HEK293T (cell line): ENCODE results near the gene JMJD6.

Experiments used
- CTCF ChIA-PET: fragments of 350-600 bp; formaldehyde crosslinking; extraction: SDS; loops from one replicate; lab custom pipeline; 2021; ENCODE audit warnings: antibody characterized with exemption, inconsistent platforms; lab: Yijun Ruan, JAX
- POLR2A ChIA-PET: fragments of 350-600 bp; formaldehyde crosslinking; extraction: SDS; loops from one replicate; lab custom pipeline; 2020; ENCODE audit warnings: antibody characterized with exemption, inconsistent platforms; lab: Yijun Ruan, JAX
- DNase-seq: peaks from one replicate; pipeline ENCODE4 v3.0.0; 2012; ENCODE audit warnings: mixed read lengths; ENCODE audit errors: extremely low spot score
- ARNT ChIP-seq: fragments of 450-650 bp; IDR thresholded peaks from 2 replicates; pipeline ENCODE4 v1.6.1; 2017; ENCODE audit warnings: mild to moderate bottlenecking
- BHLHE40 ChIP-seq: fragments of 450-650 bp; IDR thresholded peaks from 2 replicates; pipeline ENCODE4 v1.6.1; 2016; ENCODE audit warnings: mild to moderate bottlenecking, moderate library complexity, borderline replicate concordance
- CTBP1 ChIP-seq: fragments of 450-650 bp; IDR thresholded peaks from 2 replicates; pipeline ENCODE4 v1.6.1; 2016; ENCODE audit warnings: borderline replicate concordance
- ELF4 ChIP-seq: fragments of 450-650 bp; IDR thresholded peaks from 2 replicates; pipeline ENCODE4 v1.6.1; 2017; ENCODE audit warnings: antibody characterized with exemption
- FOXA1 ChIP-seq: fragments of 450-650 bp; IDR thresholded peaks from 2 replicates; pipeline ENCODE4 v1.6.1; 2016; ENCODE audit warnings: mild to moderate bottlenecking
- FOXK2 ChIP-seq: fragments of 450-650 bp; IDR thresholded peaks from 2 replicates; pipeline ENCODE4 v1.6.1; 2016; ENCODE audit warnings: mild to moderate bottlenecking
- FOXM1 ChIP-seq: fragments of 450-650 bp; IDR thresholded peaks from 2 replicates; pipeline ENCODE4 v1.6.1; 2017; ENCODE audit warnings: mild to moderate bottlenecking, borderline replicate concordance
- HDGF ChIP-seq: fragments of 450-650 bp; IDR thresholded peaks from 2 replicates; pipeline ENCODE4 v1.6.1; 2017; ENCODE audit warnings: antibody characterized with exemption, borderline replicate concordance
- L3MBTL2 ChIP-seq: fragments of 450-650 bp; conservative IDR thresholded peaks from 2 replicates; pipeline ENCODE4 v1.6.1; 2016; ENCODE audit warnings: mild to moderate bottlenecking
- LEF1 ChIP-seq: fragments of 450-650 bp; IDR thresholded peaks from 2 replicates; pipeline ENCODE4 v1.6.1; 2017; ENCODE audit warnings: mild to moderate bottlenecking, borderline replicate concordance
- NFRKB ChIP-seq: fragments of 450-650 bp; IDR thresholded peaks from 2 replicates; pipeline ENCODE4 v1.6.1; 2016; ENCODE audit warnings: mild to moderate bottlenecking, moderate library complexity
- PKNOX1 ChIP-seq: fragments of 450-650 bp; IDR thresholded peaks from 2 replicates; pipeline ENCODE4 v1.6.1; 2016
- SP1 ChIP-seq: fragments of 450-650 bp; IDR thresholded peaks from 2 replicates; pipeline ENCODE4 v1.6.1; 2017
- SUZ12 ChIP-seq: fragments of 450-650 bp; IDR thresholded peaks from 2 replicates; pipeline ENCODE4 v1.6.1; 2016; ENCODE audit warnings: mild to moderate bottlenecking
- TARDBP ChIP-seq: fragments of 450-650 bp; IDR thresholded peaks from 2 replicates; pipeline ENCODE4 v1.6.1; 2016
- ZNF384 ChIP-seq: fragments of 450-650 bp; IDR thresholded peaks from 2 replicates; pipeline ENCODE4 v1.6.1; 2016

The JMJD6 gene

GRCh38 chr17:76685846-76686245 is 40.6 kb downstream of the JMJD6 start:
- no peak for TF ChIP-seq SUZ12
- DNase-seq: no peak
- CTCF ChIA-PET: interaction anchor here (0.7 to 1.7 kb wide), 2 partner anchors 14 to 25 kb away, joined by 3 to 7 read pairs; partner anchors contain the start of gene MXRA7
- POLR2A ChIA-PET: interaction anchor here (0.6 to 1.7 kb wide), 2 partner anchors 8 to 14 kb away, joined by 3 to 14 read pairs; no protein-coding TSS in a partner anchor

- ChIA-PET CTCF (interaction anchor here (0.7 to 1.7 kb wide), 3 partner anchors 14 to 30 kb away, joined by 3 to 7 read pairs (median 3); partner anchors contain the start of gene MXRA7), POLR2A (interaction anchor here (0.6 to 1.7 kb wide), 3 partner anchors 8 to 14 kb away, joined by 3 to 14 read pairs (median 3); no protein-coding TSS in a partner anchor)
- no peak for DNase-seq
- TF ChIP-seq ARNT (no peak), FOXK2 (no peak), SUZ12 (no peak), FOXA1 (no peak), CTBP1 (no peak), TARDBP (no peak), ELF4 (no peak), ZNF384 (no peak), LEF1 (no peak)
Measured at GRCh38 chr17:76685366-76685765, 41.0 kb downstream of the JMJD6 start.

- ChIA-PET CTCF (interaction anchor here (0.7 to 1.7 kb wide), 2 partner anchors 27 to 30 kb away, joined by 3 to 7 read pairs; partner anchors contain the start of gene MXRA7), POLR2A (interaction anchor here (1.3 to 1.7 kb wide), 3 partner anchors 13 to 27 kb away, joined by 3 to 14 read pairs (median 3); no protein-coding TSS in a partner anchor)
- DNase-seq: no peak
- TF ChIP-seq ZNF384 (no peak), FOXA1 (no peak), BHLHE40 (no peak), PKNOX1 (no peak), ELF4 (no peak), FOXK2 (no peak), SP1 (no peak), HDGF (no peak), FOXM1 (no peak), LEF1 (no peak), NFRKB (no peak)
Measured at GRCh38 chr17:76684756-76685155, 41.6 kb downstream of the JMJD6 start.

GRCh38 chr17:76683921-76684745 is 42.3 kb downstream of the JMJD6 start:
- no peak for TF ChIP-seq LEF1
- TF ChIP-seq SP1: no peak
- no peak for TF ChIP-seq ARNT
- no peak for TF ChIP-seq FOXA1
- no peak for TF ChIP-seq L3MBTL2
- no peak for TF ChIP-seq BHLHE40
- no peak for DNase-seq
- CTCF ChIA-PET: interaction anchor here (0.7 to 1.7 kb wide), 2 partner anchors 27 to 30 kb away, joined by 4 to 7 read pairs; partner anchors contain the start of gene MXRA7
- POLR2A ChIA-PET: interaction anchor here (0.8 to 1.4 kb wide), 3 partner anchors 12 to 27 kb away, joined by 3 read pairs; no protein-coding TSS in a partner anchor

- POLR2A ChIA-PET: interaction anchor here (0.8 kb wide), 1 partner anchor 11 kb away, joined by 3 read pairs; no protein-coding TSS in a partner anchor
- CTCF ChIA-PET: interaction anchor here (0.7 kb wide), 1 partner anchor 31 kb away, joined by 4 read pairs; no protein-coding TSS in a partner anchor
- no peak for DNase-seq
- no peak for TF ChIP-seq SP1
- no peak for TF ChIP-seq NFRKB
- TF ChIP-seq FOXK2: no peak
- TF ChIP-seq PKNOX1: no peak
- TF ChIP-seq TARDBP: no peak
- TF ChIP-seq ZNF384: no peak
- TF ChIP-seq ARNT: no peak
- no peak for TF ChIP-seq CTBP1
- no peak for TF ChIP-seq ELF4
- no peak for TF ChIP-seq SUZ12
- TF ChIP-seq FOXM1: no peak
Measured at GRCh38 chr17:76683011-76683755, 43.2 kb downstream of the JMJD6 start.

- POLR2A ChIA-PET: interaction anchor here (1.4 to 2.4 kb wide), 5 partner anchors 11 to 125 kb away, joined by 4 to 32 read pairs (median 5); no protein-coding TSS in a partner anchor
- TF ChIP-seq ELF4 (no peak), BHLHE40 (no peak), CTBP1 (no peak), SUZ12 (no peak), NFRKB (no peak), L3MBTL2 (no peak), HDGF (no peak), PKNOX1 (no peak), FOXA1 (no peak), FOXM1 (no peak), LEF1 (no peak), ZNF384 (no peak), ARNT (no peak), SP1 (no peak)
- CTCF ChIA-PET: interaction anchor here (0.9 to 2.4 kb wide), 11 partner anchors 9 to 158 kb away, joined by 3 to 25 read pairs (median 7); no protein-coding TSS in a partner anchor
- DNase-seq: no peak
Measured at GRCh38 chr17:76682296-76682695, 44.1 kb downstream of the JMJD6 start.
